Measurements from ENCODE around the gene CALHM6. TPM values are rescaled to one million over a fixed set of nuclear protein-coding genes. Genes with fewer than 3 reads are reported as not detected.

CALHM6 gene
- total RNA-seq, 2 experiments from 2014 or later, result 10.9 to 11.3 TPM

DNA sequence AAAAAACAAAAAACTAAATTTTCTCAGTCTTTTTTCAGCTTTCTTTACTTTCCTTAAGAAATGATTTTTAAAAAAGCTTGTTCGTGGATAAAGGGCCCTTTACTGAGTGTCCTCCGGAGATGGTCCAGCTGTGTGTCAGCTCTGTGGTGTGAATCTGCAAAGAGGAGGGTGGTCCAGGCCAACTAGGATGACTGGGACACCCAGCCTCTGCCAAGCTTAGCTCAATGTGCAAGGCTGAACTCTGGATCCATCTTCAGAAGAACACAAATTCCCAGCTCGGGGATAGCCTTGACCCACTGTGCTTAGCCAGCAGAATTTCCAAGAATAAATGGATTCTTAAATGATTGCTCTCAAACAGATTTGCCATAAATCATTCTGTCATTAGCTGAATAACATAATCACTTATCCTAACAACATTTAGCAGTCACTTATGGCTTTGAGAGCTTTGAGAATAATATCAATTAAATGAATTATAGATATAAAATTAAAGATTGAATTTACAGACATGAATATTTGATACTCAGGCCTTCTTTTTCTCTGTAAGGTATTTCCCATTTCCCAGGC lies 36.0 kb downstream of the CALHM6 start:
- intact Hi-C loops (cut with micrococcal nuclease), result no loop called here
- Mint-ChIP-seq H3K27me3 (peaks cover 9% of the 10 kb centered on the region), H3K4me1 (ENCODE audit: low read depth) (no peaks in the 10 kb centered on the region), H3K4me3 (no peak overlapping the region), H3K9me3 (no peaks in the 10 kb centered on the region), H3K27ac (no peak overlapping the region), H3K36me3 (ENCODE audit: low read depth) (no peaks in the 10 kb centered on the region)
- POLR2A ChIA-PET, result interaction anchor here (1.1 kb wide), 1 partner anchor 217 kb away, joined by 3 read pairs; the partner anchor contains the start of gene TSPYL1
- DNase-seq, result no peak
- no peak for ATAC-seq
- no peak for TF ChIP-seq CTCF (IDR thresholded peaks at IDR 0.05)
- CTCF ChIA-PET, result interaction anchor here (0.8 to 1.3 kb wide), 6 partner anchors 10 to 219 kb away, joined by 3 to 4 read pairs (median 3); partner anchors contain the start of gene CALHM5

DNA sequence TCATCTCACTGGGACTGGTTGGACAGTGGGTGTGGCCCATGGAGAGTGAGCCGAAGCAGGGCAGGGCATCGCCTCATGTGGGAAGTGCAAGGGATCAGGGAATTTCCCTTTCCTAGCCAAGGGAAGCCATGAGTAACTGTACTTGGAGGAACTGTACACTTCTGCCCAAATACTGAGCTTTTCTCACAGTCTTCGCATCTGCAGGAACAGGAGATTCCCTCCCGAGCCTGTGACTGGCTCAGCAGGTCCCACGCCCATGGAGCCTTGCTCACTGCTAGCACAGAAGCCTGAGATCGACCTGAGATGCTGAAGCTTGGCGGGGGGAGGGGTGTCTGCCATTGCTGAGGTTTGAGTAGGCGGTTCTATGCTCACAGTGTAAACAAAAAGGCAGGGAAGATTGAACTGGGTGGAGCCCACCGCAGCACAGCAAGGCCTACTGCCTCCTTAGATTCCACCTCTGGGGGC lies 39.8 kb downstream of the CALHM6 start:
- no peaks in the 10 kb centered on the region for H3K9me3 Mint-ChIP-seq
- ATAC-seq, result no peak
- peaks cover 20% of the 10 kb centered on the region for H3K27me3 Mint-ChIP-seq
- TF ChIP-seq CTCF (IDR thresholded peaks at IDR 0.05), result no peak
- H3K4me1 Mint-ChIP-seq (ENCODE audit: low read depth), result no peaks in the 10 kb centered on the region
- H3K36me3 Mint-ChIP-seq (ENCODE audit: low read depth), result no peaks in the 10 kb centered on the region
- ChIA-PET CTCF (interaction anchor here (1.0 to 1.5 kb wide), 2 partner anchors 60 to 213 kb away, joined by 3 read pairs; no protein-coding TSS in a partner anchor), POLR2A (no interaction called here)
- intact Hi-C loops (cut with micrococcal nuclease), result no loop called here
- DNase-seq, result peak; percentile 16
- H3K27ac Mint-ChIP-seq, result no peak overlapping the region
- no peak overlapping the region for H3K4me3 Mint-ChIP-seq

DNA sequence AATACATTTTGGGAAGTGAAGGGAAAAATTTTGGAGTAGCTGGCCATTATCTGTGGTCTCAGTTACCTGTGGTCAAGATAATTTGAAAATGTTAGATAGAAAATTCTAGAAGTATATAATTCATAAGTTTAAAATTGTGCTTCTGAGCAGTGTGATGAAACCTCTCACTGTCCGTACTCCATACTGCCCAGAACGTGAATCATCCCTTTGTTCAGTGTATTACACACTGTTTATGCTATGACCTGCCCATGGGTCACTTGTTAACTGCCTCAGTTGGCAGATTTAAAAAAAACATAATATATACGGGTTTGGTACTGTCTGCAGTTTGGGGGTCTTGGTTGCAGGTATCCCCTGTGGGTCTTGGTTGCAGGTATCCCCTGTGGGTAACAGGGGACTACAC lies 46.1 kb downstream of the CALHM6 start:
- DNase-seq, result no peak
- TF ChIP-seq CTCF (IDR thresholded peaks at IDR 0.05), result no peak
- no peak overlapping the region for H3K27ac Mint-ChIP-seq
- ATAC-seq, result no peak
- no peak overlapping the region for H3K4me3 Mint-ChIP-seq
- intact Hi-C loops (cut with micrococcal nuclease), result no loop called here
- no peaks in the 10 kb centered on the region for H3K36me3 Mint-ChIP-seq (ENCODE audit: low read depth)
- CTCF ChIA-PET, result interaction anchor here (1.5 kb wide), 1 partner anchor 10 kb away, joined by 3 read pairs; no protein-coding TSS in a partner anchor
- H3K4me1 Mint-ChIP-seq (ENCODE audit: low read depth), result no peaks in the 10 kb centered on the region
- POLR2A ChIA-PET, result no interaction called here
- H3K27me3 Mint-ChIP-seq, result peaks cover 15% of the 10 kb centered on the region
- peaks cover 7% of the 10 kb centered on the region for H3K9me3 Mint-ChIP-seq

DNA sequence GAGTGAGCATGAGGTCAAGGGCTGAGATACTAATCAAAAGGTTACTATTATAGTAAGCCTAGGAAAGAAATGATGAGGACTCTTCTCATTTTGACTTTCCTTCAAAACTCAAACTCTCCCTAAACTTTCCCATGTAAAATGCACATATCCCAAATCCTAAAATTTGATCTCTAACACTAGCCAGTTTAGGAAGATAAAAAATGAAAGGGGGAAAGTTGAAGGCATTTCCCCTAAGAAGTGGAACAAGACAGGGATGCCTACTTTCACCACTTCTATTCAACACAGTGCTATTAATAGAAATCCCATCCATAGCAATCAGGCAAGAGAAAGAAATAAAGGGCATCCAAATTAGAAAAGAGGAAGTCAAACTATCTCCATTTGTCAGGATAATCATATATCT lies 47.4 kb downstream of the CALHM6 start:
- H3K36me3 Mint-ChIP-seq (ENCODE audit: low read depth), result no peaks in the 10 kb centered on the region
- no peak for DNase-seq
- no peak for ATAC-seq
- H3K4me1 Mint-ChIP-seq (ENCODE audit: low read depth), result no peaks in the 10 kb centered on the region
- no peak overlapping the region for H3K4me3 Mint-ChIP-seq
- CTCF ChIA-PET, result no interaction called here
- no peak overlapping the region for H3K27ac Mint-ChIP-seq
- POLR2A ChIA-PET, result no interaction called here
- peaks cover 7% of the 10 kb centered on the region for H3K27me3 Mint-ChIP-seq
- no peak for TF ChIP-seq CTCF (IDR thresholded peaks at IDR 0.05)
- peaks cover 7% of the 10 kb centered on the region for H3K9me3 Mint-ChIP-seq
- intact Hi-C loops (cut with micrococcal nuclease), result no loop called here

GRCh38 chr6:116511424-116512110 lies 50.4 kb downstream of the CALHM6 start, which contains the start of gene CALHM5:
TSS of gene CALHM5 (plus strand) at chr6:116511639. CDS start at chr6:116511697, 58 bp downstream.
- intact Hi-C loops (cut with micrococcal nuclease), result no loop called here
- Mint-ChIP-seq H3K36me3 (ENCODE audit: low read depth) (no peaks in the 10 kb centered on the region), H3K4me3 (no peak within 1 kb of the TSS), H3K27ac (no peak within 1 kb of the TSS), H3K27me3 (peaks cover 2% of the 10 kb centered on the region), H3K9me3 (peaks cover 7% of the 10 kb centered on the region), H3K4me1 (ENCODE audit: low read depth) (no peaks in the 10 kb centered on the region)
- ChIA-PET CTCF (interaction anchor here (1.0 to 1.8 kb wide), 4 partner anchors 15 to 30 kb away, joined by 3 to 6 read pairs (median 4); no protein-coding TSS in a partner anchor), POLR2A (no interaction called here)
- TF ChIP-seq CTCF (IDR thresholded peaks at IDR 0.05), result no peak
- DNase-seq (no peak), ATAC-seq (no peak)

Data from activated CD8-positive, alpha-beta T cell treated with anti-CD3 and anti-CD28 coated beads for 36 hours (primary cell).